K562 (cell line): Measurements from ENCODE around the gene LRP4. TPM values are rescaled to one million over a fixed set of nuclear protein-coding genes. Genes with fewer than 3 reads are reported as not detected.

Source experiments
- ATAC-seq: fragments of 200-7000 bp; cut with Tn5 transposase; 3 replicates; pipeline ENCODE4 v1.9.1; 2020; ENCODE audit warnings: moderate library complexity
- BruUV-seq: library from RNA; stranded (reverse); fragments of 400-500 nt; replicated peaks from 2 replicates; lab custom pipeline; 2021; lab: Mats Ljungman, UMichigan
- CTCF ChIA-PET: fragments of 300-600 bp; formaldehyde crosslinking; extraction: SDS; loops from one replicate; lab custom pipeline; 2021; ENCODE audit warnings: low intra/inter-chr PET ratio; lab: Yijun Ruan, JAX
- POLR2A ChIA-PET: fragments of 300-600, 350-650 bp; sonication (Branson Sonifier 250); formaldehyde crosslinking; extraction: SDS; loops from one replicate; lab custom pipeline; 2021; ENCODE audit warnings: antibody characterized with exemption, inconsistent platforms; lab: Yijun Ruan, JAX
- DNase-seq, 4 experiments: peaks; one replicate each; pipeline versions ENCODE4 v3.0.0 to v3.0.0-alpha.2; 2011 to 2018; ENCODE audit warnings: low spot score in 3 of 4, mixed read lengths in 3 of 4; ENCODE audit errors: extremely low read depth in 1 of 4
- FAIRE-seq: peaks from 2 replicates; lab custom pipeline; 2011; peaks lifted over from hg19 to GRCh38; lab: Jason Lieb, UNC
- H2AFZ ChIP-seq: 2 replicates; pipeline ENCODE4 v1.6.0; 2011; ENCODE audit warnings: low read depth, low read length, control low read depth, inconsistent platforms
- H3K27ac ChIP-seq: fragments of 200-600 bp; 3 replicates; pipeline ENCODE4 v1.8.0; 2011; ENCODE audit warnings: low read depth, mild to moderate bottlenecking, control low read depth, inconsistent platforms, low read length, moderate library complexity, mixed read lengths; ENCODE audit errors: extremely low read depth
- H3K27me3 ChIP-seq, 2 experiments: fragments of 300-600 bp in 1 of 2; 2 replicates in 1 of 2; 3 replicates in 1 of 2; pipeline versions ENCODE4 v1.6.0 to v1.8.0; 2011; ENCODE audit warnings: inconsistent platforms in 2 of 2, low read length in 2 of 2, mild to moderate bottlenecking in 1 of 2, mixed read lengths in 1 of 2, moderate library complexity in 1 of 2; ENCODE audit not compliant: control insufficient read depth in 2 of 2, insufficient read depth in 2 of 2
- H3K36me3 ChIP-seq: fragments of 300-600 bp; 3 replicates; pipeline ENCODE4 v1.8.0; 2011; ENCODE audit warnings: mild to moderate bottlenecking, low read length, inconsistent platforms; ENCODE audit not compliant: control insufficient read depth, insufficient read depth
- H3K4me1 ChIP-seq, 2 experiments: fragments of 200-600 bp in 1 of 2; replicated peaks in 1 of 2; 2 replicates in 1 of 2; 3 replicates in 1 of 2; pipeline versions ENCODE4 v1.5.1 to v1.8.0; 2011; ENCODE audit warnings: inconsistent platforms in 2 of 2, low read length in 2 of 2, mild to moderate bottlenecking in 1 of 2, mixed read lengths in 1 of 2, moderate library complexity in 1 of 2; ENCODE audit not compliant: control insufficient read depth in 2 of 2, insufficient read depth in 2 of 2
- H3K4me2 ChIP-seq: 2 replicates; pipeline ENCODE4 v1.6.1; 2011; ENCODE audit warnings: low read length, control low read depth, inconsistent platforms, mixed read lengths; ENCODE audit not compliant: insufficient read depth
- H3K4me3 ChIP-seq: fragments of 200-600 bp; sonication (generic), shearing (Covaris generic); 2 replicates; pipeline ENCODE4 v1.5.1; 2016; ENCODE audit warnings: control low read depth, inconsistent platforms
- H3K79me2 ChIP-seq: fragments of 200-600 bp; 3 replicates; pipeline ENCODE4 v1.8.0; 2011; ENCODE audit warnings: low read length, inconsistent platforms; ENCODE audit not compliant: control insufficient read depth, insufficient read depth
- H3K9ac ChIP-seq, 2 experiments: 2 replicates each; pipeline versions ENCODE4 v1.6.0 to v1.6.1; 2011; ENCODE audit warnings: low read depth in 2 of 2, low read length in 2 of 2, control low read depth in 1 of 2, inconsistent platforms in 1 of 2, mild to moderate bottlenecking in 1 of 2, mixed read lengths in 1 of 2; ENCODE audit not compliant: insufficient read depth in 1 of 2
- H3K9me1 ChIP-seq: one replicate; pipeline ENCODE4 v1.6.0; 2011; ENCODE audit warnings: inconsistent platforms, mild to moderate bottlenecking, low read length, moderate library complexity; ENCODE audit not compliant: control insufficient read depth, insufficient read depth
- H3K9me3 ChIP-seq: replicated peaks from 2 replicates; pipeline ENCODE4 v1.5.1; 2011; ENCODE audit warnings: low read depth, low read length, inconsistent platforms; ENCODE audit not compliant: control insufficient read depth, insufficient read depth
- H4K20me1 ChIP-seq: replicated peaks from 2 replicates; pipeline ENCODE4 v1.6.1; 2011; ENCODE audit warnings: low read length, inconsistent platforms, mixed read lengths; ENCODE audit not compliant: control insufficient read depth, insufficient read depth
- ADNP ChIP-seq: fragments of 200-800 bp; sonication (Bioruptor generic); IDR thresholded peaks from 2 replicates; pipeline ENCODE4 v1.6.1; 2016; ENCODE audit warnings: missing genetic modification characterization, missing compliant biosample characterization
- HNRNPK ChIP-seq: fragments of 200-400 bp; formaldehyde crosslinking; IDR thresholded peaks from one replicate; pipeline ENCODE4 v1.6.1; 2018; ENCODE audit warnings: mild to moderate bottlenecking, low read depth, low read length; ENCODE audit not compliant: poor library complexity, severe bottlenecking
- HNRNPUL1 ChIP-seq: fragments of 200-400 bp; formaldehyde crosslinking; IDR thresholded peaks from 2 replicates; pipeline ENCODE4 v1.6.1; 2017; ENCODE audit warnings: low read length
- ILF3 ChIP-seq: fragments of 450-650 bp; IDR thresholded peaks from 2 replicates; pipeline ENCODE4 v1.6.1; 2018; ENCODE audit warnings: antibody characterized with exemption, mild to moderate bottlenecking, moderate library complexity, borderline replicate concordance
- JUN ChIP-seq, 2 experiments: sonication (generic) in 1 of 2; formaldehyde crosslinking in 1 of 2; IDR thresholded peaks; 2 replicates each; pipeline versions ENCODE4 v1.6.1 to v1.8.0; 2012 to 2022; ENCODE audit warnings: borderline replicate concordance in 2 of 2, mild to moderate bottlenecking in 2 of 2, improper control_type of control experiment in 1 of 2, low read depth in 1 of 2, low read length in 1 of 2, missing genetic modification reagents in 1 of 2
- KAT7 ChIP-seq: sonication (generic); formaldehyde crosslinking; IDR thresholded peaks from 2 replicates; pipeline ENCODE4 v1.8.0; 2022; ENCODE audit warnings: missing genetic modification reagents, mild to moderate bottlenecking, borderline replicate concordance
- KLF10 ChIP-seq: fragments of 250-450 bp; sonication (Bioruptor Pico); IDR thresholded peaks from 2 replicates; pipeline ENCODE4 v1.6.1; 2021; ENCODE audit warnings: matching md5 sums
- MBD2 ChIP-seq: sonication (generic); IDR thresholded peaks from 2 replicates; pipeline ENCODE4 v1.6.1; 2016; ENCODE audit warnings: low read depth, borderline replicate concordance
- MEF2D ChIP-seq: conservative IDR thresholded peaks from 2 replicates; pipeline ENCODE4 v1.6.1; 2016; ENCODE audit warnings: low read depth, missing genetic modification characterization, missing compliant biosample characterization
- MIER1 ChIP-seq: fragments of 450-650 bp; IDR thresholded peaks from 2 replicates; pipeline ENCODE4 v1.6.1; 2016; ENCODE audit warnings: antibody characterized with exemption, mild to moderate bottlenecking, low read depth
- RBFOX2 ChIP-seq: fragments of 200-400 bp; formaldehyde crosslinking; IDR thresholded peaks from 2 replicates; pipeline ENCODE4 v1.6.1; 2017; ENCODE audit warnings: low read depth, mild to moderate bottlenecking, low read length, moderate library complexity
- RBM34 ChIP-seq: fragments of 200-400 bp; formaldehyde crosslinking; IDR thresholded peaks from 2 replicates; pipeline ENCODE4 v1.6.1; 2018; ENCODE audit warnings: low read length, borderline replicate concordance; ENCODE audit not compliant: insufficient read depth
- RFX5 ChIP-seq: IDR thresholded peaks from 2 replicates; pipeline ENCODE4 v1.6.1; 2011; ENCODE audit warnings: low read depth, mild to moderate bottlenecking, improper control_type of control experiment, low read length
- TAF7 ChIP-seq: fragments of 450-650 bp; IDR thresholded peaks from 2 replicates; pipeline ENCODE4 v1.6.1; 2016; ENCODE audit warnings: missing genetic modification characterization, missing compliant biosample characterization
- ZNF354B ChIP-seq: fragments of 250-450 bp; sonication (Bioruptor Pico); IDR thresholded peaks from 2 replicates; pipeline ENCODE4 v1.4.0; 2020
- ZNF41 ChIP-seq: fragments of 250-450 bp; sonication (Bioruptor Pico); conservative IDR thresholded peaks from 2 replicates; pipeline ENCODE4 v1.4.0; 2020; ENCODE audit warnings: mild to moderate bottlenecking
- WGBS: fragments of 100-300 bp; shearing (Covaris generic); methylation state at CpG from one replicate; pipeline ENCODE4 v1.1.6; 2016; ENCODE audit warnings: low coverage, mixed read lengths; ENCODE audit not compliant: insufficient coverage; ENCODE audit errors: missing lambda C conversion rate; 5-methylcytosine and 5-hydroxymethylcytosine counted together
- in situ Hi-C: fragments of 300-500 bp; cut with MboI; formaldehyde crosslinking; loops from 4 replicates; pipeline ENCODE4 v1.15.0; 2018; ENCODE audit warnings: inconsistent platforms, mixed read lengths
- intact Hi-C: fragments of 100-400 bp; cut with micrococcal nuclease; formaldehyde crosslinking; loops from 2 replicates; pipeline ENCODE4 v1.14.2; 2022
- polyA plus RNA-seq, 8 experiments: library from polyadenylated mRNA; depleted of rRNA in 4 of 8; stranded (reverse) in 5 of 8; unstranded in 3 of 8; fragments of >200 nt; fragmentation: Nextera tagmentation in 2 of 8; fragmentation: Illumina TruSeq in 1 of 8; extraction: Ambion mirVana in 2 of 8; extraction: Trizol in 1 of 8; gene quantifications; 2 replicates each; pipeline versions ENCODE4 v1.2.1 to v1.2.3, GENCODE V29; 2011 to 2014; ENCODE audit warnings: inconsistent platforms in 1 of 8, missing spikeins in 1 of 8
- total RNA-seq, 7 experiments: library from RNA; depleted of rRNA in 6 of 7; stranded (reverse); fragments of >200 nt in 6 of 7; fragmentation: Illumina TruSeq in 2 of 7; extraction: Trizol in 2 of 7; gene quantifications; 2 replicates each; pipeline versions ENCODE4 v1.2.1 to v1.2.3, GENCODE V29; 2011 to 2021; ENCODE audit warnings: low replicate concordance in 1 of 7
- TF ChIP-seq, protein P1 (sequence below): fragments of 450-650 bp; IDR thresholded peaks from 2 replicates; pipeline ENCODE4 v1.6.1; 2016
- TF ChIP-seq, protein P2 (sequence below): fragments of 450-650 bp; formaldehyde crosslinking; IDR thresholded peaks from 2 replicates; pipeline ENCODE4 v1.4.0; 2022; ENCODE audit warnings: missing genetic modification characterization

Gene LRP4
- total and polyA plus RNA-seq, 9 of the 15 experiments (the other 6 are each of a cell fraction or from before 2014, with no cell fraction given), result 0.04 to 0.54 (median 0.10) TPM

DNA sequence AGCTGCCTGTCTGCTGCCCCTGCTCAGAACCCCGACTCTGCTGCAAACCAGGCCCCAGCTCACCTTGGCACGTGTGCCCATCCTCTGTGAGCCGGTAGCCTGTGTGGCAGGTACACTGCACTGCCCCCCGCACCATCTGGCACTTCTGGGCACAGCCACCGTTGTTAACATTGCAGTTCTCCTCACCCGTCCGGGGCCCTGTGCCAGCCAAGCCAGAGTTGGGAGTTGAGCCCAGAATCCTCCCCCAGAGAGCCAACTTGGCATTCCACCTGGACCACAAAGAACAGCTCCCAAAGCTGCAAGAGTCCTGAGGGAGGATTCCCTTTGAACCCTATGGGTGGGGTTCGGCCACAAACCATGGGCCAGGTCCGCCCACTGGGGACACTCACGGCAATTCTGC, 22.5 kb downstream of the LRP4 start:
- DNase-seq, result no peak
- WGBS, result 13% methylated on average over 9 of the region's 10 CpGs
- intact Hi-C loops, result no loop called here
- 0 out of 4 replicates have a peak overlapping the region, but pooled peaks of 1 of the 2 experiments have one; percentile 45 for H3K9ac ChIP-seq
- no peaks in the 10 kb centered on the region for H3K36me3 ChIP-seq
- BruUV-seq, result no TSS peak
- TF ChIP-seq HNRNPUL1, result no peak
- TF ChIP-seq, protein P1, sequence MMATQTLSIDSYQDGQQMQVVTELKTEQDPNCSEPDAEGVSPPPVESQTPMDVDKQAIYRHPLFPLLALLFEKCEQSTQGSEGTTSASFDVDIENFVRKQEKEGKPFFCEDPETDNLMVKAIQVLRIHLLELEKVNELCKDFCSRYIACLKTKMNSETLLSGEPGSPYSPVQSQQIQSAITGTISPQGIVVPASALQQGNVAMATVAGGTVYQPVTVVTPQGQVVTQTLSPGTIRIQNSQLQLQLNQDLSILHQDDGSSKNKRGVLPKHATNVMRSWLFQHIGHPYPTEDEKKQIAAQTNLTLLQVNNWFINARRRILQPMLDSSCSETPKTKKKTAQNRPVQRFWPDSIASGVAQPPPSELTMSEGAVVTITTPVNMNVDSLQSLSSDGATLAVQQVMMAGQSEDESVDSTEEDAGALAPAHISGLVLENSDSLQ, result no peak
- no peak for TF ChIP-seq JUN (IDR thresholded peaks at IDR 0.05; ENCODE audit: borderline replicate concordance, low read depth, low read length)
- no peak for TF ChIP-seq JUN (CRISPR knock-in tag; IDR thresholded peaks at IDR 0.05; ENCODE audit: borderline replicate concordance)
- TF ChIP-seq RBFOX2, result no peak
- no peak for TF ChIP-seq ADNP
- TF ChIP-seq RFX5, result no peak
- no peak for TF ChIP-seq HNRNPK
- no peak for TF ChIP-seq MIER1
- TF ChIP-seq MBD2, result no peak
- TF ChIP-seq ZNF41, result no peak
- TF ChIP-seq ILF3, result no peak
- TF ChIP-seq KLF10, result no peak
- no peak for TF ChIP-seq ZNF354B
- no peak for TF ChIP-seq MEF2D (tag)
- TF ChIP-seq, protein P2, sequence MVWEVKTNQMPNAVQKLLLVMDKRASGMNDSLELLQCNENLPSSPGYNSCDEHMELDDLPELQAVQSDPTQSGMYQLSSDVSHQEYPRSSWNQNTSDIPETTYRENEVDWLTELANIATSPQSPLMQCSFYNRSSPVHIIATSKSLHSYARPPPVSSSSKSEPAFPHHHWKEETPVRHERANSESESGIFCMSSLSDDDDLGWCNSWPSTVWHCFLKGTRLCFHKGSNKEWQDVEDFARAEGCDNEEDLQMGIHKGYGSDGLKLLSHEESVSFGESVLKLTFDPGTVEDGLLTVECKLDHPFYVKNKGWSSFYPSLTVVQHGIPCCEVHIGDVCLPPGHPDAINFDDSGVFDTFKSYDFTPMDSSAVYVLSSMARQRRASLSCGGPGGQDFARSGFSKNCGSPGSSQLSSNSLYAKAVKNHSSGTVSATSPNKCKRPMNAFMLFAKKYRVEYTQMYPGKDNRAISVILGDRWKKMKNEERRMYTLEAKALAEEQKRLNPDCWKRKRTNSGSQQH, result no peak
- no peak for TF ChIP-seq KAT7 (CRISPR knock-in tag)
- TF ChIP-seq RBM34, result no peak
- no peak for TF ChIP-seq TAF7 (tag)
- TF ChIP-seq, all 486 proteins: peak for 0
- FAIRE-seq (no peak), ATAC-seq (no peak)
- Histone ChIP-seq H3K9me1 (no peaks in the 10 kb centered on the region), H3K27ac (no peak overlapping the region), H3K79me2 (no peaks in the 10 kb centered on the region), H3K4me1 (peaks cover 0 to 8% of the 10 kb centered on the region in 2 experiments; a peak in 2 of 5 replicates), H2AFZ (no peak overlapping the region), H3K27me3 (peaks cover 14 to 47% of the 10 kb centered on the region in 2 experiments), H3K4me3 (no peak overlapping the region), H3K9me3 (no peaks in the 10 kb centered on the region), H4K20me1 (peaks cover 9% of the 10 kb centered on the region; the same call in 1 of the 2 replicates), H3K4me2 (no peak overlapping the region)
- ChIA-PET POLR2A (no interaction called here), CTCF (no interaction called here)
- in situ Hi-C loops, result no loop called here
